Measurements from ENCODE around the gene FBXL17. TPM values are rescaled to one million over a fixed set of nuclear protein-coding genes. Genes with fewer than 3 reads are reported as not detected.
A peak's percentile ranks its signal among the peaks of the same experiment; 100 is the strongest.

The FBXL17 gene
- total and polyA plus RNA-seq, 2 donors = 12.3 to 13.5 TPM

GRCh38 chr5:108380531-108381349 is 1.2 kb downstream of the FBXL17 start:
- Histone ChIP-seq H3K9me3 (ENCODE audit: control insufficient read depth in 2 of 2, insufficient read depth in 1 of 2, low read length in 1 of 2) (no peaks in the 10 kb centered on the region), H3K27me3 (ENCODE audit: control insufficient read depth in 2 of 2, insufficient read depth in 1 of 2, low read length in 1 of 2) (no peaks in the 10 kb centered on the region), H3K4me3 (ENCODE audit: low read length in 2 of 2) (peak overlapping the region; percentile 85 to 97), H3K27ac (ENCODE audit: low read depth in 1 of 2, low read length in 1 of 2) (peak overlapping the region; percentile 98 to 100), H3K4me1 (ENCODE audit: control insufficient read depth in 2 of 2, insufficient read depth in 2 of 2, low read length in 2 of 2) (peaks cover 3 to 14% of the 10 kb centered on the region in 2 donors), H3K36me3 (ENCODE audit: control insufficient read depth in 2 of 2, insufficient read depth in 2 of 2, low read length in 1 of 2) (no peaks in the 10 kb centered on the region)
- under 1% methylated on average over 84 of the region's 85 CpGs for WGBS
- peak in 6 of 9 donors; percentile 17 to 66 (median 40) for DNase-seq (ENCODE audit: low read depth in 6 of 9, low spot score in 9 of 9)

DNA sequence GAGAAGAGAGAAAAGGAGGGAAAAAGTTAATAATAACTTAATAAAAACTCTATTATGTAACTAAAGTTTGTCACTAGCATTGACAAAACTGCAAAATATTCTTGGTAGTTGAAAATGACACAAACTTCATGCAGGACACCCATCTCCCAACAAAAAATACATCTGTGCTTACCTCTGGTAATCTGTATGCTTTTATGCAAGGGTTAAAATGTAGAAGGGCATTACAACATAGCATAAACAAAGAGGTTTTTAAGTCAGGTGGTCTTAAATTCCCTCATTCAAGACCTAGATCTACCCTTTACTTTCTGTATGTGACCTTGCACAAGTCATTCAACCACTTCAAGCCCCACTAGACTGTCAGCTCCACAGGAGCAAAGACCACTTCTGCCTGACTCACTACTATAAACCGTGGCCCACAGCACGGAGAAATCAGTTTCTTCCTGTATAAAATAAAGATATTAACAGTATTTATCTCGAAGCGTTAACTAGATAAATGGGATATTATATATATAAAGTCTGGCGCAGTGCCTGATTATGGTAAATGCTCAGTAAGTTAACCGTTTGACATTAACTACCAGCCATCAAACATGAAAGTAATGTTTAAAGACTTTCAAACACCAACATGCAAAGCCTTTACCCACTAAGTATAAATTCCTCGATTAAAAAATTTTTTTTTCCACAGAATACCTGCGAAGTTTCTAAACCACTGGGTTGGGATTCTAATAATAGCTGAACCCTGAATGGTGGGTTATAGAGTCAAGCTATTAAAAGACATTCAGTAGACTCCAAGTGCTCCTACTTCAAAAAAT is 2.0 kb downstream of the FBXL17 start:
- H3K4me1 ChIP-seq (ENCODE audit: control insufficient read depth in 2 of 2, insufficient read depth in 2 of 2, low read length in 2 of 2) = peaks cover 3 to 14% of the 10 kb centered on the region in 2 donors
- H3K9me3 ChIP-seq (ENCODE audit: control insufficient read depth in 2 of 2, insufficient read depth in 1 of 2, low read length in 1 of 2) = peaks cover 0 to 3% of the 10 kb centered on the region in 2 donors
- H3K27ac ChIP-seq (ENCODE audit: low read depth in 1 of 2, low read length in 1 of 2) = peak overlapping the region in 1 of 2 donors; percentile 65
- 23% methylated on average over 8 of the region's 8 CpGs for WGBS
- H3K36me3 ChIP-seq (ENCODE audit: control insufficient read depth in 2 of 2, insufficient read depth in 2 of 2, low read length in 1 of 2) = no peaks in the 10 kb centered on the region
- DNase-seq (ENCODE audit: low read depth in 6 of 9, low spot score in 9 of 9) = peak in 3 of 9 donors; percentile 4 to 43 (median 33)
- H3K4me3 ChIP-seq (ENCODE audit: low read length in 2 of 2) = peak overlapping the region; percentile 85 to 97
- H3K27me3 ChIP-seq (ENCODE audit: control insufficient read depth in 2 of 2, insufficient read depth in 1 of 2, low read length in 1 of 2) = no peaks in the 10 kb centered on the region

DNA sequence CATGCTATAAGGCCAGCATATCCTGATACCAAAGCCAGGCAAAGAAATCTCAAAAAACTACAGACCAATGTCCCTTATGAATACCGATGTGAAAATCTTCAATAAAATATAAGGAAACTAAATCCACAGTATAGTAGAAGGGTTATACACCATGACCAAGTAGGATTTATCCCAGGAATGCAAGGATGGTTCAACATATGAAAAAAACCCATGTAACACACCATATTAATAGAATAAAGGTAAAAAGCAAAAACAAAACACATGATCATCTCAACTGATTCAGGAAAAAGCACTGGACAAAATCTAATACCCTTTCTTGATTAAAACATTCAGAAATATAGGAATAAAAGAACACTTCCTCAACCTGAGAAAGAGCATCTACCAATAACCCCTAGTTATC is 6.1 kb downstream of the FBXL17 start:
- WGBS = 100% methylated on average over 1 of the region's 1 CpG
- H3K4me1 ChIP-seq (ENCODE audit: control insufficient read depth in 2 of 2, insufficient read depth in 2 of 2, low read length in 2 of 2) = peaks cover 0 to 3% of the 10 kb centered on the region in 2 donors
- DNase-seq (ENCODE audit: low read depth in 6 of 9, low spot score in 9 of 9) = no peak
- no peak overlapping the region for H3K27ac ChIP-seq (ENCODE audit: low read depth in 1 of 2, low read length in 1 of 2)
- H3K4me3 ChIP-seq (ENCODE audit: low read length in 2 of 2) = no peak overlapping the region
- H3K27me3 ChIP-seq (ENCODE audit: control insufficient read depth in 2 of 2, insufficient read depth in 1 of 2, low read length in 1 of 2) = no peaks in the 10 kb centered on the region
- H3K9me3 ChIP-seq (ENCODE audit: control insufficient read depth in 2 of 2, insufficient read depth in 1 of 2, low read length in 1 of 2) = peaks cover 2 to 12% of the 10 kb centered on the region in 2 donors
- no peaks in the 10 kb centered on the region for H3K36me3 ChIP-seq (ENCODE audit: control insufficient read depth in 2 of 2, insufficient read depth in 2 of 2, low read length in 1 of 2)

- DNase-seq (ENCODE audit: low read depth in 6 of 9, low spot score in 9 of 9) = no peak
- H3K36me3 ChIP-seq (ENCODE audit: control insufficient read depth in 2 of 2, insufficient read depth in 2 of 2, low read length in 1 of 2) = no peaks in the 10 kb centered on the region
- H3K4me1 ChIP-seq (ENCODE audit: control insufficient read depth in 2 of 2, insufficient read depth in 2 of 2, low read length in 2 of 2) = no peaks in the 10 kb centered on the region
- H3K27ac ChIP-seq (ENCODE audit: low read depth in 1 of 2, low read length in 1 of 2) = no peak overlapping the region
- peaks cover 2 to 12% of the 10 kb centered on the region in 2 donors for H3K9me3 ChIP-seq (ENCODE audit: control insufficient read depth in 2 of 2, insufficient read depth in 1 of 2, low read length in 1 of 2)
- H3K4me3 ChIP-seq (ENCODE audit: low read length in 2 of 2) = no peak overlapping the region
- no peaks in the 10 kb centered on the region for H3K27me3 ChIP-seq (ENCODE audit: control insufficient read depth in 2 of 2, insufficient read depth in 1 of 2, low read length in 1 of 2)
Observed at GRCh38 chr5:108373426-108373825, 8.5 kb downstream of the FBXL17 start.

GRCh38 chr5:108372369-108372768 is 9.5 kb downstream of the FBXL17 start:
- DNase-seq (ENCODE audit: low read depth in 6 of 9, low spot score in 9 of 9) = no peak
- WGBS = over 99% methylated on average over 2 of the region's 2 CpGs
- H3K4me3 ChIP-seq (ENCODE audit: low read length in 2 of 2) = no peak overlapping the region
- H3K4me1 ChIP-seq (ENCODE audit: control insufficient read depth in 2 of 2, insufficient read depth in 2 of 2, low read length in 2 of 2) = no peaks in the 10 kb centered on the region
- H3K27me3 ChIP-seq (ENCODE audit: control insufficient read depth in 2 of 2, insufficient read depth in 1 of 2, low read length in 1 of 2) = no peaks in the 10 kb centered on the region
- H3K36me3 ChIP-seq (ENCODE audit: control insufficient read depth in 2 of 2, insufficient read depth in 2 of 2, low read length in 1 of 2) = no peaks in the 10 kb centered on the region
- H3K27ac ChIP-seq (ENCODE audit: low read depth in 1 of 2, low read length in 1 of 2) = no peak overlapping the region
- peaks cover 2 to 12% of the 10 kb centered on the region in 2 donors for H3K9me3 ChIP-seq (ENCODE audit: control insufficient read depth in 2 of 2, insufficient read depth in 1 of 2, low read length in 1 of 2)

DNA sequence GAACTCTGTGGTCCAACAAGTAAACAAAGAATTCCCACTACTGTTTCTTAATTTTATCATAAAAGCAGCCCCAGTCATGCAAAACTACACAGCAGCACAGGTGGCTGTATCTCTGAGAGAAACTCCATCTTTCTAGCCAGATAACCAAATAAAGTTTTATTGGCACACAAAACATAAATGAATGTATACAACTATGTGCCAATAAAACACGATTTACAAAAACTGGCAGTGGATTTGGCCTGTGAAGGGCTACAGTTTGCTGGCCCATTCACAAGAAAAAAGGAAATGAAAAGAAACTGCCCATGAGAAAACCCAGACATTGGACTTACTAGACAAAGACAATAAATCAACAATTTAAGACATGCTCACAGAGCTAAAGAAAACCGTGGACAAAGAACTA is 10.6 kb downstream of the FBXL17 start:
- H3K27me3 ChIP-seq (ENCODE audit: control insufficient read depth in 2 of 2, insufficient read depth in 1 of 2, low read length in 1 of 2) = no peaks in the 10 kb centered on the region
- H3K4me1 ChIP-seq (ENCODE audit: control insufficient read depth in 2 of 2, insufficient read depth in 2 of 2, low read length in 2 of 2) = no peaks in the 10 kb centered on the region
- peaks cover 2 to 12% of the 10 kb centered on the region in 2 donors for H3K9me3 ChIP-seq (ENCODE audit: control insufficient read depth in 2 of 2, insufficient read depth in 1 of 2, low read length in 1 of 2)
- no peak overlapping the region for H3K4me3 ChIP-seq (ENCODE audit: low read length in 2 of 2)
- no peaks in the 10 kb centered on the region for H3K36me3 ChIP-seq (ENCODE audit: control insufficient read depth in 2 of 2, insufficient read depth in 2 of 2, low read length in 1 of 2)
- DNase-seq (ENCODE audit: low read depth in 6 of 9, low spot score in 9 of 9) = no peak
- no peak overlapping the region for H3K27ac ChIP-seq (ENCODE audit: low read depth in 1 of 2, low read length in 1 of 2)
- 97% methylated on average over 2 of the region's 2 CpGs for WGBS

- peaks cover 2 to 5% of the 10 kb centered on the region in 2 donors for H3K9me3 ChIP-seq (ENCODE audit: control insufficient read depth in 2 of 2, insufficient read depth in 1 of 2, low read length in 1 of 2)
- no peak overlapping the region for H3K4me3 ChIP-seq (ENCODE audit: low read length in 2 of 2)
- no peaks in the 10 kb centered on the region for H3K36me3 ChIP-seq (ENCODE audit: control insufficient read depth in 2 of 2, insufficient read depth in 2 of 2, low read length in 1 of 2)
- H3K27ac ChIP-seq (ENCODE audit: low read depth in 1 of 2, low read length in 1 of 2) = no peak overlapping the region
- DNase-seq (ENCODE audit: low read depth in 6 of 9, low spot score in 9 of 9) = no peak
- 98% methylated on average over 4 of the region's 4 CpGs for WGBS
- H3K4me1 ChIP-seq (ENCODE audit: control insufficient read depth in 2 of 2, insufficient read depth in 2 of 2, low read length in 2 of 2) = no peaks in the 10 kb centered on the region
- H3K27me3 ChIP-seq (ENCODE audit: control insufficient read depth in 2 of 2, insufficient read depth in 1 of 2, low read length in 1 of 2) = no peaks in the 10 kb centered on the region
Observed at GRCh38 chr5:108369167-108369566, 12.7 kb downstream of the FBXL17 start.

- H3K9me3 ChIP-seq (ENCODE audit: control insufficient read depth in 2 of 2, insufficient read depth in 1 of 2, low read length in 1 of 2) = no peaks in the 10 kb centered on the region
- no peak overlapping the region for H3K4me3 ChIP-seq (ENCODE audit: low read length in 2 of 2)
- DNase-seq (ENCODE audit: low read depth in 6 of 9, low spot score in 9 of 9) = no peak
- no peaks in the 10 kb centered on the region for H3K36me3 ChIP-seq (ENCODE audit: control insufficient read depth in 2 of 2, insufficient read depth in 2 of 2, low read length in 1 of 2)
- peak overlapping the region in 1 of 2 donors; percentile 12 for H3K27ac ChIP-seq (ENCODE audit: low read depth in 1 of 2, low read length in 1 of 2)
- no peaks in the 10 kb centered on the region for H3K4me1 ChIP-seq (ENCODE audit: control insufficient read depth in 2 of 2, insufficient read depth in 2 of 2, low read length in 2 of 2)
- H3K27me3 ChIP-seq (ENCODE audit: control insufficient read depth in 2 of 2, insufficient read depth in 1 of 2, low read length in 1 of 2) = no peaks in the 10 kb centered on the region
- WGBS = 94% methylated on average over 8 of the region's 8 CpGs
Observed at GRCh38 chr5:108367679-108368334, 14.1 kb downstream of the FBXL17 start.

- H3K36me3 ChIP-seq (ENCODE audit: control insufficient read depth in 2 of 2, insufficient read depth in 2 of 2, low read length in 1 of 2) = no peaks in the 10 kb centered on the region
- H3K4me3 ChIP-seq (ENCODE audit: low read length in 2 of 2) = no peak overlapping the region
- no peaks in the 10 kb centered on the region for H3K4me1 ChIP-seq (ENCODE audit: control insufficient read depth in 2 of 2, insufficient read depth in 2 of 2, low read length in 2 of 2)
- H3K27me3 ChIP-seq (ENCODE audit: control insufficient read depth in 2 of 2, insufficient read depth in 1 of 2, low read length in 1 of 2) = no peaks in the 10 kb centered on the region
- no peak overlapping the region for H3K27ac ChIP-seq (ENCODE audit: low read depth in 1 of 2, low read length in 1 of 2)
- WGBS = 92% methylated on average over 2 of the region's 2 CpGs
- H3K9me3 ChIP-seq (ENCODE audit: control insufficient read depth in 2 of 2, insufficient read depth in 1 of 2, low read length in 1 of 2) = no peaks in the 10 kb centered on the region
- DNase-seq (ENCODE audit: low read depth in 6 of 9, low spot score in 9 of 9) = no peak
Observed at GRCh38 chr5:108366500-108366899, 15.4 kb downstream of the FBXL17 start.
